ENCODE measurements around the gene MLLT1.

MLLT1 gene

GRCh38 chr19:6233056-6233826 lies 46.5 kb downstream of the MLLT1 start:
- Histone ChIP-seq H3K9ac (ENCODE audit: low read length) (no peak overlapping the region), H2AFZ (ENCODE audit: low read depth, low read length) (no peak overlapping the region), H3K4me1 (ENCODE audit: low read length) (no peaks in the 10 kb centered on the region), H3K36me3 (replicated peaks; ENCODE audit: low read depth, low read length) (peaks cover 5% of the 10 kb centered on the region), H3K4me3 (ENCODE audit: low read length) (no peak overlapping the region), H3K27ac (ENCODE audit: low read length) (no peak overlapping the region), H3K4me2 (ENCODE audit: low read length) (no peak overlapping the region), H3K27me3 (ENCODE audit: low read depth, low read length) (no peaks in the 10 kb centered on the region), H3K9me3 (ENCODE audit: insufficient read depth, low read length) (no peaks in the 10 kb centered on the region), H3K79me2 (ENCODE audit: low read length) (peaks cover 99% of the 10 kb centered on the region), H4K20me1 (ENCODE audit: insufficient read depth, low read length) (peaks cover 76% of the 10 kb centered on the region)
- no peak for TF ChIP-seq EZH2phosphoT487 (IDR thresholded peaks at IDR 0.05; ENCODE audit: low read depth)
- TF ChIP-seq CTCF (IDR thresholded peaks at IDR 0.05; ENCODE audit: low read depth, low read length): no peak

- H3K9ac ChIP-seq (ENCODE audit: low read length): no peak overlapping the region
- H3K4me1 ChIP-seq (ENCODE audit: low read length): no peaks in the 10 kb centered on the region
- H3K4me3 ChIP-seq (ENCODE audit: low read length): no peak overlapping the region
- H3K27ac ChIP-seq (ENCODE audit: low read length): no peak overlapping the region
- H2AFZ ChIP-seq (ENCODE audit: low read depth, low read length): no peak overlapping the region
- H3K36me3 ChIP-seq (replicated peaks; ENCODE audit: low read depth, low read length): peaks cover 3% of the 10 kb centered on the region
- H3K79me2 ChIP-seq (ENCODE audit: low read length): peaks cover 98% of the 10 kb centered on the region
- H3K27me3 ChIP-seq (ENCODE audit: low read depth, low read length): no peaks in the 10 kb centered on the region
- peaks cover 76% of the 10 kb centered on the region for H4K20me1 ChIP-seq (ENCODE audit: insufficient read depth, low read length)
- TF ChIP-seq CTCF (IDR thresholded peaks at IDR 0.05; ENCODE audit: low read depth, low read length) (no peak), EZH2phosphoT487 (IDR thresholded peaks at IDR 0.05; ENCODE audit: low read depth) (no peak)
- H3K9me3 ChIP-seq (ENCODE audit: insufficient read depth, low read length): no peaks in the 10 kb centered on the region
- no peak overlapping the region for H3K4me2 ChIP-seq (ENCODE audit: low read length)
These were observed 47.1 kb downstream of the MLLT1 start for GRCh38 chr19:6232601-6233055.

GRCh38 chr19:6230991-6231448 lies 48.8 kb downstream of the MLLT1 start:
- H3K4me1 ChIP-seq (ENCODE audit: low read length): no peaks in the 10 kb centered on the region
- peaks cover 10% of the 10 kb centered on the region for H3K36me3 ChIP-seq (replicated peaks; ENCODE audit: low read depth, low read length)
- TF ChIP-seq EZH2phosphoT487 (IDR thresholded peaks at IDR 0.05; ENCODE audit: low read depth) (no peak), CTCF (IDR thresholded peaks at IDR 0.05; ENCODE audit: low read depth, low read length) (no peak)
- peaks cover 64% of the 10 kb centered on the region for H4K20me1 ChIP-seq (ENCODE audit: insufficient read depth, low read length)
- no peak overlapping the region for H3K4me3 ChIP-seq (ENCODE audit: low read length)
- no peak overlapping the region for H3K9ac ChIP-seq (ENCODE audit: low read length)
- H3K27me3 ChIP-seq (ENCODE audit: low read depth, low read length): no peaks in the 10 kb centered on the region
- peaks cover 94% of the 10 kb centered on the region for H3K79me2 ChIP-seq (ENCODE audit: low read length)
- H2AFZ ChIP-seq (ENCODE audit: low read depth, low read length): no peak overlapping the region
- no peak overlapping the region for H3K27ac ChIP-seq (ENCODE audit: low read length)
- H3K4me2 ChIP-seq (ENCODE audit: low read length): no peak overlapping the region
- H3K9me3 ChIP-seq (ENCODE audit: insufficient read depth, low read length): no peaks in the 10 kb centered on the region

GRCh38 chr19:6229951-6230712 lies 49.6 kb downstream of the MLLT1 start:
- no peak overlapping the region for H3K4me2 ChIP-seq (ENCODE audit: low read length)
- H3K27ac ChIP-seq (ENCODE audit: low read length): no peak overlapping the region
- peaks cover 91% of the 10 kb centered on the region for H3K79me2 ChIP-seq (ENCODE audit: low read length)

More at GRCh38 chr19:6229951-6230712, 49.6 kb downstream of the MLLT1 start:
- H3K9ac ChIP-seq (ENCODE audit: low read length): no peak overlapping the region
- no peak overlapping the region for H3K4me3 ChIP-seq (ENCODE audit: low read length)
- no peaks in the 10 kb centered on the region for H3K4me1 ChIP-seq (ENCODE audit: low read length)
- H3K36me3 ChIP-seq (replicated peaks; ENCODE audit: low read depth, low read length): peaks cover 16% of the 10 kb centered on the region
- TF ChIP-seq CTCF (IDR thresholded peaks at IDR 0.05; ENCODE audit: low read depth, low read length): no peak
- TF ChIP-seq EZH2phosphoT487 (IDR thresholded peaks at IDR 0.05; ENCODE audit: low read depth): no peak
- H4K20me1 ChIP-seq (ENCODE audit: insufficient read depth, low read length): peaks cover 55% of the 10 kb centered on the region
- no peak overlapping the region for H2AFZ ChIP-seq (ENCODE audit: low read depth, low read length)
- no peaks in the 10 kb centered on the region for H3K9me3 ChIP-seq (ENCODE audit: insufficient read depth, low read length)
- H3K27me3 ChIP-seq (ENCODE audit: low read depth, low read length): no peaks in the 10 kb centered on the region
